ENCODE measurements around the gene UBASH3A. TPM values are rescaled to one million over a fixed set of nuclear protein-coding genes. Genes with fewer than 3 reads are reported as not detected.

Gene UBASH3A
- total and polyA plus RNA-seq, 2 donors (not counting 1 experiment from before 2014, with no cell fraction given): 0.12 to 0.33 TPM

- no peak overlapping the region for H3K27ac Mint-ChIP-seq
- H3K27me3 Mint-ChIP-seq: peaks cover 39% of the 10 kb centered on the region
- peaks cover 18 to 28% of the 10 kb centered on the region in 2 donors for H3K4me1 ChIP-seq (ENCODE audit: control insufficient read depth in 2 of 2, insufficient read depth in 2 of 2, low read length in 2 of 2)
- H4K20me1 ChIP-seq (ENCODE audit: control insufficient read depth, insufficient read depth, low read length, poor library complexity, severe bottlenecking): no peaks in the 10 kb centered on the region
- peaks cover 0 to 9% (median 5%) of the 10 kb centered on the region in 3 donors for H3K9me3 ChIP-seq (ENCODE audit: control extremely low read depth in 1 of 3, control insufficient read depth in 2 of 3, insufficient read depth in 1 of 3, low read length in 2 of 3)
- no peak overlapping the region for H3K4me3 ChIP-seq (ENCODE audit: control extremely low read depth in 1 of 5, extremely low read depth in 1 of 5, insufficient read depth in 1 of 5, low read depth in 2 of 5, low read length in 4 of 5)
- peak overlapping the region; percentile 7 for H3K9ac ChIP-seq (ENCODE audit: low read length)
- WGBS (ENCODE audit: insufficient coverage): 7% methylated on average over 9 of the region's 12 CpGs
- peak overlapping the region; percentile 22 for H2AFZ ChIP-seq (ENCODE audit: insufficient read depth, low read depth, low read length, poor library complexity, severe bottlenecking)
- TF ChIP-seq EZH2 (IDR thresholded peaks at IDR 0.05; ENCODE audit: borderline replicate concordance, insufficient read depth, low read depth, low read length, poor library complexity, severe bottlenecking) (no peak), CTCF (IDR thresholded peaks at IDR 0.05) (no peak)
- H3K4me2 ChIP-seq (replicated peaks; ENCODE audit: low read depth, low read length, poor library complexity, severe bottlenecking): peak overlapping the region; percentile 49
- POLR2A ChIA-PET: no interaction called here
- peaks cover 25% of the 10 kb centered on the region for H3K4me1 Mint-ChIP-seq
- CTCF ChIA-PET: no interaction called here
- no peak overlapping the region for H3K27ac ChIP-seq (ENCODE audit: low read length in 2 of 2)
- peaks cover 0 to 29% (median 9%) of the 10 kb centered on the region in 4 experiments for H3K27me3 ChIP-seq (replicated peaks in 1 of 4; ENCODE audit: control extremely low read depth in 1 of 4, control insufficient read depth in 3 of 4, insufficient read depth in 4 of 4, low read length in 3 of 4)
- no peaks in the 10 kb centered on the region for H3K79me2 ChIP-seq (ENCODE audit: control insufficient read depth, insufficient read depth, low read length)
- DNase-seq (peak; percentile 56), ATAC-seq (ENCODE audit: low read depth) (peak; percentile 69)
- H3K9me3 Mint-ChIP-seq (ENCODE audit: insufficient read depth): no peaks in the 10 kb centered on the region
- H3K4me3 Mint-ChIP-seq: peak overlapping the region; percentile 27
- intact Hi-C loops (cut with micrococcal nuclease): no loop called here
- no peaks in the 10 kb centered on the region for H3K36me3 ChIP-seq (replicated peaks in 1 of 2; ENCODE audit: control extremely low read depth in 1 of 2, control insufficient read depth in 1 of 2, extremely low read depth in 1 of 2, insufficient read depth in 2 of 2, low read length in 1 of 2)
Measured at GRCh38 chr21:42424914-42425541, 21.3 kb downstream of the UBASH3A start.

GRCh38 chr21:42425591-42425990, 21.9 kb downstream of the UBASH3A start:
- peak overlapping the region; percentile 7 for H3K9ac ChIP-seq (ENCODE audit: low read length)
- no peak overlapping the region for H3K27ac Mint-ChIP-seq

More at GRCh38 chr21:42425591-42425990, 21.9 kb downstream of the UBASH3A start:
- Histone ChIP-seq H3K27ac (ENCODE audit: low read length in 2 of 2) (no peak overlapping the region), H3K79me2 (ENCODE audit: control insufficient read depth, insufficient read depth, low read length) (no peaks in the 10 kb centered on the region), H3K27me3 (replicated peaks in 1 of 4; ENCODE audit: control extremely low read depth in 1 of 4, control insufficient read depth in 3 of 4, insufficient read depth in 4 of 4, low read length in 3 of 4) (peaks cover 0 to 32% (median 9%) of the 10 kb centered on the region in 4 experiments), H3K36me3 (replicated peaks in 1 of 2; ENCODE audit: control extremely low read depth in 1 of 2, control insufficient read depth in 1 of 2, extremely low read depth in 1 of 2, insufficient read depth in 2 of 2, low read length in 1 of 2) (no peaks in the 10 kb centered on the region), H3K4me1 (ENCODE audit: control insufficient read depth in 2 of 2, insufficient read depth in 2 of 2, low read length in 2 of 2) (peaks cover 18 to 28% of the 10 kb centered on the region in 2 donors), H3K4me2 (replicated peaks; ENCODE audit: low read depth, low read length, poor library complexity, severe bottlenecking) (peak overlapping the region; percentile 49), H2AFZ (ENCODE audit: insufficient read depth, low read depth, low read length, poor library complexity, severe bottlenecking) (no peak overlapping the region), H3K4me3 (ENCODE audit: control extremely low read depth in 1 of 5, extremely low read depth in 1 of 5, insufficient read depth in 1 of 5, low read depth in 2 of 5, low read length in 4 of 5) (no peak overlapping the region), H3K9me3 (ENCODE audit: control extremely low read depth in 1 of 3, control insufficient read depth in 2 of 3, insufficient read depth in 1 of 3, low read length in 2 of 3) (peaks cover 0 to 6% (median 5%) of the 10 kb centered on the region in 3 donors), H4K20me1 (ENCODE audit: control insufficient read depth, insufficient read depth, low read length, poor library complexity, severe bottlenecking) (no peaks in the 10 kb centered on the region)
- WGBS (ENCODE audit: insufficient coverage): 25% methylated on average over 4 of the region's 4 CpGs
- intact Hi-C loops (cut with micrococcal nuclease): no loop called here
- DNase-seq: no peak
- CTCF ChIA-PET: no interaction called here
- peak overlapping the region; percentile 0 for H3K4me3 Mint-ChIP-seq
- no peak for TF ChIP-seq CTCF (IDR thresholded peaks at IDR 0.05)
- TF ChIP-seq EZH2 (IDR thresholded peaks at IDR 0.05; ENCODE audit: borderline replicate concordance, insufficient read depth, low read depth, low read length, poor library complexity, severe bottlenecking): no peak
- no peak for ATAC-seq (ENCODE audit: low read depth)
- no peaks in the 10 kb centered on the region for H3K9me3 Mint-ChIP-seq (ENCODE audit: insufficient read depth)
- H3K4me1 Mint-ChIP-seq: peaks cover 25% of the 10 kb centered on the region
- POLR2A ChIA-PET: no interaction called here
- H3K27me3 Mint-ChIP-seq: peaks cover 36% of the 10 kb centered on the region

All from B cell (primary cell).